Measurements from ENCODE around the gene RNF13.

GRCh38 chr3:149891621-149892020 lies 78.6 kb downstream of the RNF13 start:
- TF ChIP-seq EZH2 (IDR thresholded peaks at IDR 0.05; ENCODE audit: low read length, unreplicated experiment), result no peak
- TF ChIP-seq, protein P1, sequence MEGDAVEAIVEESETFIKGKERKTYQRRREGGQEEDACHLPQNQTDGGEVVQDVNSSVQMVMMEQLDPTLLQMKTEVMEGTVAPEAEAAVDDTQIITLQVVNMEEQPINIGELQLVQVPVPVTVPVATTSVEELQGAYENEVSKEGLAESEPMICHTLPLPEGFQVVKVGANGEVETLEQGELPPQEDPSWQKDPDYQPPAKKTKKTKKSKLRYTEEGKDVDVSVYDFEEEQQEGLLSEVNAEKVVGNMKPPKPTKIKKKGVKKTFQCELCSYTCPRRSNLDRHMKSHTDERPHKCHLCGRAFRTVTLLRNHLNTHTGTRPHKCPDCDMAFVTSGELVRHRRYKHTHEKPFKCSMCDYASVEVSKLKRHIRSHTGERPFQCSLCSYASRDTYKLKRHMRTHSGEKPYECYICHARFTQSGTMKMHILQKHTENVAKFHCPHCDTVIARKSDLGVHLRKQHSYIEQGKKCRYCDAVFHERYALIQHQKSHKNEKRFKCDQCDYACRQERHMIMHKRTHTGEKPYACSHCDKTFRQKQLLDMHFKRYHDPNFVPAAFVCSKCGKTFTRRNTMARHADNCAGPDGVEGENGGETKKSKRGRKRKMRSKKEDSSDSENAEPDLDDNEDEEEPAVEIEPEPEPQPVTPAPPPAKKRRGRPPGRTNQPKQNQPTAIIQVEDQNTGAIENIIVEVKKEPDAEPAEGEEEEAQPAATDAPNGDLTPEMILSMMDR (conservative IDR thresholded peaks at IDR 0.05; ENCODE audit: low read depth, low read length), result no peak
- no peak for TF ChIP-seq EZH2phosphoT487 (IDR thresholded peaks at IDR 0.05; ENCODE audit: borderline replicate concordance, low read length)
